K562 (cell line): ENCODE results near the gene SUSD3. TPM values are rescaled to one million over a fixed set of nuclear protein-coding genes. Genes with fewer than 3 reads are reported as not detected.

Experiments used
- ATF7 ChIP-seq: fragments of 450-650 bp; IDR thresholded peaks from 2 replicates; pipeline ENCODE4 v1.7.1; 2014; ENCODE audit warnings: mild to moderate bottlenecking, moderate library complexity
- JUNB ChIP-seq: fragments of 450-650 bp; formaldehyde crosslinking; conservative IDR thresholded peaks from 2 replicates; pipeline ENCODE4 v1.4.0; 2020; ENCODE audit warnings: mild to moderate bottlenecking
- KLF6 ChIP-seq: fragments of 250-450 bp; sonication (Bioruptor Pico); IDR thresholded peaks from 2 replicates; pipeline ENCODE4 v1.4.0; 2020; ENCODE audit warnings: mild to moderate bottlenecking, moderate library complexity, borderline replicate concordance
- MCM7 ChIP-seq, 2 experiments: fragments of 450-650 bp; IDR thresholded peaks; 2 replicates each; pipeline ENCODE4 v1.6.1; 2016 to 2018
- MECOM ChIP-seq: fragments of 250-450 bp; sonication (Bioruptor Pico); IDR thresholded peaks from 2 replicates; pipeline ENCODE4 v1.8.0; 2022; ENCODE audit warnings: inconsistent platforms
- POLR2B ChIP-seq: fragments of 450-650 bp; IDR thresholded peaks from 2 replicates; pipeline ENCODE4 v1.6.1; 2018; ENCODE audit warnings: low read depth; ENCODE audit not compliant: partially characterized antibody
- RBM25 ChIP-seq: fragments of 200-400 bp; formaldehyde crosslinking; IDR thresholded peaks from 2 replicates; pipeline ENCODE4 v1.6.1; 2018; ENCODE audit warnings: low read length, low read depth, moderate library complexity; ENCODE audit not compliant: severe bottlenecking
- SMAD3 ChIP-seq: fragments of 450-650 bp; formaldehyde crosslinking; conservative IDR thresholded peaks from 2 replicates; pipeline ENCODE4 v1.4.0; 2020; ENCODE audit warnings: mild to moderate bottlenecking
- ZNF23 ChIP-seq: fragments of 250-450 bp; sonication (Bioruptor Pico); IDR thresholded peaks from 2 replicates; pipeline ENCODE4 v1.4.0; 2020; ENCODE audit warnings: mild to moderate bottlenecking
- ZNF444 ChIP-seq: fragments of 250-450 bp; sonication (Bioruptor Pico); IDR thresholded peaks from 2 replicates; pipeline ENCODE4 v1.4.0; 2020; ENCODE audit warnings: mild to moderate bottlenecking, moderate library complexity
- polyA plus RNA-seq, 8 experiments: library from polyadenylated mRNA; depleted of rRNA in 4 of 8; stranded (reverse) in 5 of 8; unstranded in 3 of 8; fragments of >200 nt; fragmentation: Nextera tagmentation in 2 of 8; fragmentation: Illumina TruSeq in 1 of 8; extraction: Ambion mirVana in 2 of 8; extraction: Trizol in 1 of 8; gene quantifications; 2 replicates each; pipeline versions ENCODE4 v1.2.1 to v1.2.3, GENCODE V29; 2011 to 2014; ENCODE audit warnings: inconsistent platforms in 1 of 8, missing spikeins in 1 of 8
- total RNA-seq, 7 experiments: library from RNA; depleted of rRNA in 6 of 7; stranded (reverse); fragments of >200 nt in 6 of 7; fragmentation: Illumina TruSeq in 2 of 7; extraction: Trizol in 2 of 7; gene quantifications; 2 replicates each; pipeline versions ENCODE4 v1.2.1 to v1.2.3, GENCODE V29; 2011 to 2021; ENCODE audit warnings: low replicate concordance in 1 of 7
- TF ChIP-seq, protein P1 (sequence below): sonication (generic); formaldehyde crosslinking; IDR thresholded peaks from 2 replicates; pipeline ENCODE4 v1.8.1; 2023; ENCODE audit warnings: mild to moderate bottlenecking, missing genetic modification reagents, moderate library complexity
- TF ChIP-seq, protein P2 (sequence below): fragments of 450-650 bp; IDR thresholded peaks from 2 replicates; pipeline ENCODE4 v1.6.1; 2014; ENCODE audit warnings: low read depth, mild to moderate bottlenecking, moderate library complexity, borderline replicate concordance
- TF ChIP-seq, protein P3 (sequence below): sonication (generic); formaldehyde crosslinking; IDR thresholded peaks from 2 replicates; pipeline ENCODE4 v1.8.1; 2023; ENCODE audit warnings: mild to moderate bottlenecking, missing genetic modification reagents
- TF ChIP-seq, protein P4 (sequence below): fragments of 250-450 bp; sonication (Bioruptor Pico); IDR thresholded peaks from 2 replicates; pipeline ENCODE4 v1.5.0; 2020; ENCODE audit warnings: mild to moderate bottlenecking, borderline replicate concordance
- TF ChIP-seq, protein P5 (sequence below): sonication (generic); formaldehyde crosslinking; IDR thresholded peaks from 2 replicates; pipeline ENCODE4 v1.8.0; 2023; ENCODE audit warnings: missing genetic modification reagents, mild to moderate bottlenecking, borderline replicate concordance

The SUSD3 gene
- total and polyA plus RNA-seq, 9 of the 15 experiments (the other 6 are each of a cell fraction or from before 2014, with no cell fraction given) = 1.3 to 21.7 (median 11.4) TPM

DNA sequence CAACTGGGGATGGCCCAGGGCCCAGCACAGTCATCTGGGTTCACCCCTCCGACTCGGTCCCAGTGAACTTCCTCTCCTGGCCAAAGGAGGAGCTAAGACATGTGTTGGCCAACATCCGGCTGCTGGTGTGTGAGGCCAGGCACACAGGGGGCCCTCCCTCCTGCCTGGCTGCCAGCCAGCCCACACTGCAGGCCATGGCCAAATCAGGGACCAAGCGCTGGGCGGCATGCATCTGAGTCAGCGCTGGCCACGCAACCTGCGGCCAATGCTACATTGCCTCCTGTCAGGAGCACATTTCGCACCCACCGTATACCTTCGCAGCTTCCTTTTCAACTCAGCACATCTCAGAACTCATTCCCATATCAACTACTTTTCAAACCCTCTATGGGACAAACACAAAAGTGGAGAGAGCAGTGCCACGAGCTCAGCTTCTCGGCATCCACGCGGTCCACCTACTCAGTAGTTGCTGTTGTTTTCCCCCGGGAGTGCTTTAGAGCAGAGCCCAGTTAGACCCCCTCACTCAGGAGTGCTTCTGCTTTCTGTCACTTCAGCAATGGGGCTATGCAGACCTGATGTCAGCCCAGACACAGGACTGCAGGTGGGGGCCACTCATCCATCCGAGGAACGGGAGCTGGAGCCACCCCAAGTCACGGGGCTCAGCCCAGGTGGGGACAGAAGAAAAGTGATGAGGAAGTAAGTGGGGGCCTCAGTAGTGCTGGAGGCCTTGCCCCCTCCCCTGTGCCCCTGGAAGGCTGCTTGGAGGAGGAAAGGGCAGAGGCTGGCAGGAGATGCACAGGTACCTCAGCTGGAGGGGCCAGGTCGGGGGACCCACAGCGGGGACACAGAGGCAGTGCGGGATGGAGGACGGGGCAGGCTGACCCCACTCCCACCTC, 61.7 kb downstream of the SUSD3 start (continued):
- TF ChIP-seq, protein P1, sequence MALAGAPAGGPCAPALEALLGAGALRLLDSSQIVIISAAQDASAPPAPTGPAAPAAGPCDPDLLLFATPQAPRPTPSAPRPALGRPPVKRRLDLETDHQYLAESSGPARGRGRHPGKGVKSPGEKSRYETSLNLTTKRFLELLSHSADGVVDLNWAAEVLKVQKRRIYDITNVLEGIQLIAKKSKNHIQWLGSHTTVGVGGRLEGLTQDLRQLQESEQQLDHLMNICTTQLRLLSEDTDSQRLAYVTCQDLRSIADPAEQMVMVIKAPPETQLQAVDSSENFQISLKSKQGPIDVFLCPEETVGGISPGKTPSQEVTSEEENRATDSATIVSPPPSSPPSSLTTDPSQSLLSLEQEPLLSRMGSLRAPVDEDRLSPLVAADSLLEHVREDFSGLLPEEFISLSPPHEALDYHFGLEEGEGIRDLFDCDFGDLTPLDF (CRISPR knock-in tag) = no peak
- no peak for TF ChIP-seq ZNF444
- TF ChIP-seq, protein P2, sequence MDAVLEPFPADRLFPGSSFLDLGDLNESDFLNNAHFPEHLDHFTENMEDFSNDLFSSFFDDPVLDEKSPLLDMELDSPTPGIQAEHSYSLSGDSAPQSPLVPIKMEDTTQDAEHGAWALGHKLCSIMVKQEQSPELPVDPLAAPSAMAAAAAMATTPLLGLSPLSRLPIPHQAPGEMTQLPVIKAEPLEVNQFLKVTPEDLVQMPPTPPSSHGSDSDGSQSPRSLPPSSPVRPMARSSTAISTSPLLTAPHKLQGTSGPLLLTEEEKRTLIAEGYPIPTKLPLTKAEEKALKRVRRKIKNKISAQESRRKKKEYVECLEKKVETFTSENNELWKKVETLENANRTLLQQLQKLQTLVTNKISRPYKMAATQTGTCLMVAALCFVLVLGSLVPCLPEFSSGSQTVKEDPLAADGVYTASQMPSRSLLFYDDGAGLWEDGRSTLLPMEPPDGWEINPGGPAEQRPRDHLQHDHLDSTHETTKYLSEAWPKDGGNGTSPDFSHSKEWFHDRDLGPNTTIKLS = peak; percentile 42; the same call in 1 of the 2 replicates
- TF ChIP-seq, protein P3, sequence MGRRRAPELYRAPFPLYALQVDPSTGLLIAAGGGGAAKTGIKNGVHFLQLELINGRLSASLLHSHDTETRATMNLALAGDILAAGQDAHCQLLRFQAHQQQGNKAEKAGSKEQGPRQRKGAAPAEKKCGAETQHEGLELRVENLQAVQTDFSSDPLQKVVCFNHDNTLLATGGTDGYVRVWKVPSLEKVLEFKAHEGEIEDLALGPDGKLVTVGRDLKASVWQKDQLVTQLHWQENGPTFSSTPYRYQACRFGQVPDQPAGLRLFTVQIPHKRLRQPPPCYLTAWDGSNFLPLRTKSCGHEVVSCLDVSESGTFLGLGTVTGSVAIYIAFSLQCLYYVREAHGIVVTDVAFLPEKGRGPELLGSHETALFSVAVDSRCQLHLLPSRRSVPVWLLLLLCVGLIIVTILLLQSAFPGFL = no peak
- TF ChIP-seq POLR2B = no peak
- TF ChIP-seq JUNB (CRISPR knock-in tag) = no peak
- TF ChIP-seq KLF6 = no peak
- TF ChIP-seq ZNF23 (CRISPR knock-in tag) = no peak
- TF ChIP-seq, protein P4, sequence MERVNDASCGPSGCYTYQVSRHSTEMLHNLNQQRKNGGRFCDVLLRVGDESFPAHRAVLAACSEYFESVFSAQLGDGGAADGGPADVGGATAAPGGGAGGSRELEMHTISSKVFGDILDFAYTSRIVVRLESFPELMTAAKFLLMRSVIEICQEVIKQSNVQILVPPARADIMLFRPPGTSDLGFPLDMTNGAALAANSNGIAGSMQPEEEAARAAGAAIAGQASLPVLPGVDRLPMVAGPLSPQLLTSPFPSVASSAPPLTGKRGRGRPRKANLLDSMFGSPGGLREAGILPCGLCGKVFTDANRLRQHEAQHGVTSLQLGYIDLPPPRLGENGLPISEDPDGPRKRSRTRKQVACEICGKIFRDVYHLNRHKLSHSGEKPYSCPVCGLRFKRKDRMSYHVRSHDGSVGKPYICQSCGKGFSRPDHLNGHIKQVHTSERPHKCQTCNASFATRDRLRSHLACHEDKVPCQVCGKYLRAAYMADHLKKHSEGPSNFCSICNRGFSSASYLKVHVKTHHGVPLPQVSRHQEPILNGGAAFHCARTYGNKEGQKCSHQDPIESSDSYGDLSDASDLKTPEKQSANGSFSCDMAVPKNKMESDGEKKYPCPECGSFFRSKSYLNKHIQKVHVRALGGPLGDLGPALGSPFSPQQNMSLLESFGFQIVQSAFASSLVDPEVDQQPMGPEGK = no peak
- peak; percentile 72 for TF ChIP-seq ATF7
- no peak for TF ChIP-seq RBM25
- no peak for TF ChIP-seq MECOM (CRISPR knock-in tag)
- no peak for TF ChIP-seq MCM7 (IDR thresholded peaks at IDR 0.05)
- TF ChIP-seq SMAD3 (CRISPR knock-in tag) = no peak
- TF ChIP-seq, protein P5, sequence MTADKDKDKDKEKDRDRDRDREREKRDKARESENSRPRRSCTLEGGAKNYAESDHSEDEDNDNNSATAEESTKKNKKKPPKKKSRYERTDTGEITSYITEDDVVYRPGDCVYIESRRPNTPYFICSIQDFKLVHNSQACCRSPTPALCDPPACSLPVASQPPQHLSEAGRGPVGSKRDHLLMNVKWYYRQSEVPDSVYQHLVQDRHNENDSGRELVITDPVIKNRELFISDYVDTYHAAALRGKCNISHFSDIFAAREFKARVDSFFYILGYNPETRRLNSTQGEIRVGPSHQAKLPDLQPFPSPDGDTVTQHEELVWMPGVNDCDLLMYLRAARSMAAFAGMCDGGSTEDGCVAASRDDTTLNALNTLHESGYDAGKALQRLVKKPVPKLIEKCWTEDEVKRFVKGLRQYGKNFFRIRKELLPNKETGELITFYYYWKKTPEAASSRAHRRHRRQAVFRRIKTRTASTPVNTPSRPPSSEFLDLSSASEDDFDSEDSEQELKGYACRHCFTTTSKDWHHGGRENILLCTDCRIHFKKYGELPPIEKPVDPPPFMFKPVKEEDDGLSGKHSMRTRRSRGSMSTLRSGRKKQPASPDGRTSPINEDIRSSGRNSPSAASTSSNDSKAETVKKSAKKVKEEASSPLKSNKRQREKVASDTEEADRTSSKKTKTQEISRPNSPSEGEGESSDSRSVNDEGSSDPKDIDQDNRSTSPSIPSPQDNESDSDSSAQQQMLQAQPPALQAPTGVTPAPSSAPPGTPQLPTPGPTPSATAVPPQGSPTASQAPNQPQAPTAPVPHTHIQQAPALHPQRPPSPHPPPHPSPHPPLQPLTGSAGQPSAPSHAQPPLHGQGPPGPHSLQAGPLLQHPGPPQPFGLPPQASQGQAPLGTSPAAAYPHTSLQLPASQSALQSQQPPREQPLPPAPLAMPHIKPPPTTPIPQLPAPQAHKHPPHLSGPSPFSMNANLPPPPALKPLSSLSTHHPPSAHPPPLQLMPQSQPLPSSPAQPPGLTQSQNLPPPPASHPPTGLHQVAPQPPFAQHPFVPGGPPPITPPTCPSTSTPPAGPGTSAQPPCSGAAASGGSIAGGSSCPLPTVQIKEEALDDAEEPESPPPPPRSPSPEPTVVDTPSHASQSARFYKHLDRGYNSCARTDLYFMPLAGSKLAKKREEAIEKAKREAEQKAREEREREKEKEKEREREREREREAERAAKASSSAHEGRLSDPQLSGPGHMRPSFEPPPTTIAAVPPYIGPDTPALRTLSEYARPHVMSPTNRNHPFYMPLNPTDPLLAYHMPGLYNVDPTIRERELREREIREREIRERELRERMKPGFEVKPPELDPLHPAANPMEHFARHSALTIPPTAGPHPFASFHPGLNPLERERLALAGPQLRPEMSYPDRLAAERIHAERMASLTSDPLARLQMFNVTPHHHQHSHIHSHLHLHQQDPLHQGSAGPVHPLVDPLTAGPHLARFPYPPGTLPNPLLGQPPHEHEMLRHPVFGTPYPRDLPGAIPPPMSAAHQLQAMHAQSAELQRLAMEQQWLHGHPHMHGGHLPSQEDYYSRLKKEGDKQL = no peak
